Endothelial cell (in vitro differentiated cells): Measurements from ENCODE around the gene VSTM2A. TPM values are rescaled to one million over a fixed set of nuclear protein-coding genes. Genes with fewer than 3 reads are reported as not detected.

Experiments used
- DNase-seq: peaks from one replicate; pipeline ENCODE4 v3.0.0; 2021; ENCODE audit warnings: low spot score
- H3K27ac Mint-ChIP-seq: one replicate; pipeline ENCODE4 v1.8.0; 2021; ENCODE audit warnings: mixed read lengths, inconsistent platforms; ENCODE audit not compliant: unreplicated experiment
- H3K27me3 Mint-ChIP-seq: one replicate; pipeline ENCODE4 v1.8.0; 2021; ENCODE audit warnings: mild to moderate bottlenecking, moderate library complexity, mixed read lengths, inconsistent platforms; ENCODE audit not compliant: unreplicated experiment
- H3K36me3 Mint-ChIP-seq: one replicate; pipeline ENCODE4 v1.8.0; 2021; ENCODE audit warnings: mild to moderate bottlenecking, low read depth, mixed read lengths, inconsistent platforms; ENCODE audit not compliant: unreplicated experiment
- H3K4me1 Mint-ChIP-seq: one replicate; pipeline ENCODE4 v1.8.0; 2021; ENCODE audit warnings: mild to moderate bottlenecking, mixed read lengths, inconsistent platforms; ENCODE audit not compliant: unreplicated experiment
- H3K4me3 Mint-ChIP-seq: one replicate; pipeline ENCODE4 v1.8.0; 2021; ENCODE audit warnings: mild to moderate bottlenecking, mixed read lengths, inconsistent platforms; ENCODE audit not compliant: unreplicated experiment
- H3K9me3 Mint-ChIP-seq: one replicate; pipeline ENCODE4 v1.8.0; 2021; ENCODE audit warnings: mixed read lengths, inconsistent platforms; ENCODE audit not compliant: unreplicated experiment
- CTCF ChIP-seq: fragments of 200-600 bp; sonication (generic); IDR thresholded peaks from one replicate; pipeline ENCODE4 v1.5.0; 2021; ENCODE audit warnings: antibody characterized with exemption; ENCODE audit not compliant: unreplicated experiment
- total RNA-seq: library from RNA; stranded (reverse); fragmentation: NEBNext Ultra II Directional; extraction: Animal tissue kit (Norgen Biotek cat#: 25700); gene quantifications from one replicate; pipeline ENCODE4 v1.2.1, GENCODE V29; 2021; ENCODE audit not compliant: unreplicated experiment

Gene VSTM2A
- total RNA-seq, 1 donor from 2014 or later = 1.2 TPM

GRCh38 chr7:54550471-54550870, 8.3 kb downstream of the VSTM2A start:
- Mint-ChIP-seq H3K4me3 (no peak overlapping the region), H3K4me1 (peaks cover 5% of the 10 kb centered on the region), H3K36me3 (peaks cover 4% of the 10 kb centered on the region), H3K9me3 (no peaks in the 10 kb centered on the region), H3K27ac (no peak overlapping the region), H3K27me3 (no peaks in the 10 kb centered on the region)
- TF ChIP-seq CTCF = no peak
- DNase-seq = no peak

- Mint-ChIP-seq H3K27ac (no peak overlapping the region), H3K27me3 (no peaks in the 10 kb centered on the region), H3K36me3 (peaks cover 4% of the 10 kb centered on the region), H3K9me3 (no peaks in the 10 kb centered on the region), H3K4me3 (no peak overlapping the region), H3K4me1 (peaks cover 9% of the 10 kb centered on the region)
- no peak for TF ChIP-seq CTCF
- no peak for DNase-seq
Measured at GRCh38 chr7:54556121-54556520, 13.9 kb downstream of the VSTM2A start.

GRCh38 chr7:54559401-54559800, 17.2 kb downstream of the VSTM2A start:
- Mint-ChIP-seq H3K9me3 (no peaks in the 10 kb centered on the region), H3K27me3 (no peaks in the 10 kb centered on the region)

GRCh38 chr7:54560198-54560597, 18.0 kb downstream of the VSTM2A start:
- H3K9me3 Mint-ChIP-seq = no peaks in the 10 kb centered on the region
- H3K27me3 Mint-ChIP-seq = peaks cover under 1% of the 10 kb centered on the region
- TF ChIP-seq CTCF = no peak
- H3K27ac Mint-ChIP-seq = no peak overlapping the region
- no peaks in the 10 kb centered on the region for H3K36me3 Mint-ChIP-seq
- DNase-seq = no peak
- H3K4me1 Mint-ChIP-seq = peaks cover 4% of the 10 kb centered on the region
- H3K4me3 Mint-ChIP-seq = no peak overlapping the region

More at GRCh38 chr7:54559401-54559800, 17.2 kb downstream of the VSTM2A start:
- no peak for DNase-seq
- Mint-ChIP-seq H3K4me1 (peaks cover 9% of the 10 kb centered on the region), H3K4me3 (no peak overlapping the region), H3K27ac (no peak overlapping the region), H3K36me3 (no peaks in the 10 kb centered on the region)
- no peak for TF ChIP-seq CTCF

- H3K27me3 Mint-ChIP-seq = peaks cover 2% of the 10 kb centered on the region
- peaks cover 4% of the 10 kb centered on the region for H3K4me1 Mint-ChIP-seq
- H3K36me3 Mint-ChIP-seq = no peaks in the 10 kb centered on the region
- no peak overlapping the region for H3K4me3 Mint-ChIP-seq
- no peak for TF ChIP-seq CTCF
- H3K27ac Mint-ChIP-seq = no peak overlapping the region
- DNase-seq = no peak
- H3K9me3 Mint-ChIP-seq = no peaks in the 10 kb centered on the region
Measured at GRCh38 chr7:54560723-54561122, 18.5 kb downstream of the VSTM2A start.
